Neuronal stem cell (in vitro differentiated cells): ENCODE measurements around the gene LMO1.

ENCODE experiments used
- DNase-seq: peaks from one replicate; pipeline ENCODE4 v3.0.0-alpha.2; 2013; ENCODE audit warnings: low spot score
- H2AFZ ChIP-seq: one replicate; pipeline ENCODE4 v1.6.1; 2013; ENCODE audit warnings: mild to moderate bottlenecking, low read length, inconsistent platforms
- H2AK5ac ChIP-seq: 2 replicates; pipeline ENCODE4 v1.6.1; 2013; ENCODE audit warnings: low read depth, mild to moderate bottlenecking, inconsistent platforms, low read length, moderate library complexity, mixed read lengths
- H2BK120ac ChIP-seq: 2 replicates; pipeline ENCODE4 v1.6.1; 2013; ENCODE audit warnings: low read depth, mild to moderate bottlenecking, inconsistent platforms, low read length, moderate library complexity, mixed read lengths
- H2BK12ac ChIP-seq: one replicate; pipeline ENCODE4 v1.6.1; 2013; ENCODE audit warnings: low read length, inconsistent platforms
- H2BK15ac ChIP-seq: 2 replicates; pipeline ENCODE4 v1.6.1; 2013; ENCODE audit warnings: mild to moderate bottlenecking, low read length, inconsistent platforms, mixed read lengths
- H2BK5ac ChIP-seq: one replicate; pipeline ENCODE4 v1.6.1; 2013; ENCODE audit warnings: inconsistent platforms, mild to moderate bottlenecking, low read length, moderate library complexity
- H3K14ac ChIP-seq: one replicate; pipeline ENCODE4 v1.6.1; 2013; ENCODE audit warnings: low read length, inconsistent platforms
- H3K18ac ChIP-seq: 2 replicates; pipeline ENCODE4 v1.6.1; 2013; ENCODE audit warnings: low read length, inconsistent platforms
- H3K23ac ChIP-seq: 2 replicates; pipeline ENCODE4 v1.6.1; 2013; ENCODE audit warnings: low read depth, mild to moderate bottlenecking, mixed read lengths, low read length, inconsistent platforms; ENCODE audit not compliant: poor library complexity
- H3K27ac ChIP-seq: replicated peaks from 3 replicates; pipeline ENCODE4 v1.5.1; 2013; ENCODE audit warnings: low read length, inconsistent platforms
- H3K27me3 ChIP-seq, 3 experiments: 2 replicates each; pipeline ENCODE4 v1.6.1; 2013; ENCODE audit warnings: low read length in 3 of 3, mild to moderate bottlenecking in 2 of 3, inconsistent platforms in 1 of 3, low read depth in 1 of 3, mixed read lengths in 1 of 3, moderate library complexity in 1 of 3; ENCODE audit not compliant: control insufficient read depth in 3 of 3, insufficient read depth in 3 of 3
- H3K36me3 ChIP-seq, 2 donors: replicated peaks in 1 of 2; 2 replicates each; pipeline ENCODE4 v1.6.1; 2013; ENCODE audit warnings: low read length in 2 of 2; ENCODE audit not compliant: control insufficient read depth in 2 of 2, insufficient read depth in 2 of 2
- H3K4ac ChIP-seq: 2 replicates; pipeline ENCODE4 v1.6.1; 2013; ENCODE audit warnings: inconsistent platforms, mild to moderate bottlenecking, low read length, moderate library complexity
- H3K4me1 ChIP-seq, 2 donors: 1 replicate in 1 of 2; 2 replicates in 1 of 2; pipeline ENCODE4 v1.6.1; 2013; ENCODE audit warnings: low read length in 2 of 2, low read depth in 1 of 2; ENCODE audit not compliant: control insufficient read depth in 2 of 2, insufficient read depth in 1 of 2
- H3K4me2 ChIP-seq: one replicate; pipeline ENCODE4 v1.6.1; 2013; ENCODE audit warnings: mild to moderate bottlenecking, low read length, inconsistent platforms; ENCODE audit not compliant: insufficient read depth, poor library complexity, severe bottlenecking
- H3K4me3 ChIP-seq, 2 donors: 2 replicates each; pipeline ENCODE4 v1.5.1; 2013; ENCODE audit warnings: low read length in 2 of 2, mild to moderate bottlenecking in 2 of 2, inconsistent platforms in 1 of 2, moderate library complexity in 1 of 2
- H3K79me1 ChIP-seq: one replicate; pipeline ENCODE4 v1.6.1; 2013; ENCODE audit warnings: low read depth, mild to moderate bottlenecking, inconsistent platforms, low read length, moderate library complexity
- H3K9ac ChIP-seq: one replicate; pipeline ENCODE4 v1.6.1; 2013; ENCODE audit warnings: mild to moderate bottlenecking, low read depth, low read length, inconsistent platforms; ENCODE audit not compliant: poor library complexity
- H3K9me3 ChIP-seq, 2 donors: replicated peaks in 1 of 2; 2 replicates each; pipeline versions ENCODE3 to v1.6.1; 2013; ENCODE audit warnings: low read length in 2 of 2, mild to moderate bottlenecking in 2 of 2, inconsistent platforms in 1 of 2, low read depth in 1 of 2, mixed read lengths in 1 of 2, moderate library complexity in 1 of 2; ENCODE audit not compliant: control insufficient read depth in 2 of 2, insufficient read depth in 1 of 2
- H4K8ac ChIP-seq: one replicate; pipeline ENCODE4 v1.6.1; 2013; ENCODE audit warnings: low read depth, mild to moderate bottlenecking, inconsistent platforms, low read length, moderate library complexity
- H4K91ac ChIP-seq: one replicate; pipeline ENCODE4 v1.6.1; 2013; ENCODE audit warnings: low read length, low read depth, mild to moderate bottlenecking, inconsistent platforms; ENCODE audit not compliant: poor library complexity
- WGBS, 2 donors: extraction: QIAGEN DNeasy Blood & Tissue Kit; methylation state at CpG; one replicate each; pipeline ENCODE4 v1.1.7; 2013; ENCODE audit warnings: missing lambda C conversion rate in 2 of 2, mixed read lengths in 1 of 2; ENCODE audit not compliant: insufficient read length in 2 of 2, insufficient replicate concordance in 1 of 2; ENCODE audit errors: extremely low coverage in 2 of 2; 5-methylcytosine and 5-hydroxymethylcytosine counted together

The LMO1 gene

GRCh38 chr11:8296038-8296649, 32.5 kb upstream of the LMO1 start:
- no peak overlapping the region for H4K8ac ChIP-seq
- H2BK15ac ChIP-seq = no peak overlapping the region
- no peak overlapping the region for H2BK120ac ChIP-seq
- no peak overlapping the region for H2AFZ ChIP-seq
- peaks cover 0 to 9% of the 10 kb centered on the region in 2 donors for H3K4me1 ChIP-seq
- H3K36me3 ChIP-seq = no peaks in the 10 kb centered on the region
- WGBS, 2 donors = no CpG with 5 or more reads among the region's 5 CpGs
- H3K27ac ChIP-seq = no peak overlapping the region
- peaks cover 0 to 21% (median 0%) of the 10 kb centered on the region in 3 experiments for H3K27me3 ChIP-seq
- H2BK5ac ChIP-seq = no peak overlapping the region
- H3K79me1 ChIP-seq = no peaks in the 10 kb centered on the region
- H2BK12ac ChIP-seq = no peak overlapping the region
- no peak overlapping the region for H3K18ac ChIP-seq
- no peak overlapping the region for H3K23ac ChIP-seq
- no peak overlapping the region for H3K4me3 ChIP-seq
- no peaks in the 10 kb centered on the region for H3K9me3 ChIP-seq
- no peak for DNase-seq
- no peak overlapping the region for H3K4ac ChIP-seq
- H3K14ac ChIP-seq = no peak overlapping the region
- no peak overlapping the region for H3K9ac ChIP-seq
- H2AK5ac ChIP-seq = no peak overlapping the region
- H3K4me2 ChIP-seq = no peak overlapping the region
- no peak overlapping the region for H4K91ac ChIP-seq

- H2BK5ac ChIP-seq = no peak overlapping the region
- peaks cover 7 to 16% of the 10 kb centered on the region in 2 donors for H3K4me1 ChIP-seq
- H3K18ac ChIP-seq = no peak overlapping the region
- H2BK120ac ChIP-seq = no peak overlapping the region
- no peak overlapping the region for H2AFZ ChIP-seq
- no peaks in the 10 kb centered on the region for H3K36me3 ChIP-seq
- H3K9me3 ChIP-seq = no peaks in the 10 kb centered on the region
- H2AK5ac ChIP-seq = no peak overlapping the region
- H2BK12ac ChIP-seq = no peak overlapping the region
- no peak overlapping the region for H3K4me3 ChIP-seq
- H3K23ac ChIP-seq = no peak overlapping the region
- no peak for DNase-seq
- H4K91ac ChIP-seq = no peak overlapping the region
- no peak overlapping the region for H2BK15ac ChIP-seq
- no CpG with 5 or more reads among the region's 8 CpGs for WGBS, 2 donors
- H3K4me2 ChIP-seq = no peak overlapping the region
- H4K8ac ChIP-seq = no peak overlapping the region
- H3K27me3 ChIP-seq = peaks cover 0 to 17% (median 0%) of the 10 kb centered on the region in 3 experiments
- H3K14ac ChIP-seq = no peak overlapping the region
- no peaks in the 10 kb centered on the region for H3K79me1 ChIP-seq
- H3K9ac ChIP-seq = no peak overlapping the region
- H3K4ac ChIP-seq = no peak overlapping the region
- H3K27ac ChIP-seq = no peak overlapping the region
These were observed 30.7 kb upstream of the LMO1 start for GRCh38 chr11:8294251-8294935.

- Histone ChIP-seq H3K36me3 (no peaks in the 10 kb centered on the region), H3K4me3 (no peak overlapping the region), H3K79me1 (no peaks in the 10 kb centered on the region), H4K8ac (no peak overlapping the region), H2BK15ac (no peak overlapping the region), H3K18ac (no peak overlapping the region), H3K27me3 (peaks cover 0 to 17% (median 0%) of the 10 kb centered on the region in 3 experiments), H3K23ac (no peak overlapping the region), H2BK5ac (peak overlapping the region; percentile 62), H3K4me2 (no peak overlapping the region), H3K4ac (no peak overlapping the region), H3K27ac (no peak overlapping the region), H3K9me3 (no peaks in the 10 kb centered on the region), H2AFZ (no peak overlapping the region), H3K9ac (no peak overlapping the region), H2BK12ac (no peak overlapping the region), H3K14ac (no peak overlapping the region), H2BK120ac (no peak overlapping the region), H2AK5ac (no peak overlapping the region), H4K91ac (no peak overlapping the region), H3K4me1 (peaks cover 12 to 18% of the 10 kb centered on the region in 2 donors)
- WGBS, 2 donors = no CpG with 5 or more reads among the region's 7 CpGs
- no peak for DNase-seq
These were observed 29.5 kb upstream of the LMO1 start for GRCh38 chr11:8293171-8293570.

GRCh38 chr11:8292351-8292750, 28.7 kb upstream of the LMO1 start:
- Histone ChIP-seq H3K27ac (no peak overlapping the region), H3K14ac (peak overlapping the region; percentile 82), H3K79me1 (no peaks in the 10 kb centered on the region), H3K27me3 (peaks cover 0 to 17% (median 0%) of the 10 kb centered on the region in 3 experiments), H4K8ac (no peak overlapping the region), H3K4me2 (no peak overlapping the region), H3K4me1 (peaks cover 12 to 18% of the 10 kb centered on the region in 2 donors), H4K91ac (no peak overlapping the region), H2BK120ac (no peak overlapping the region), H2BK5ac (peak overlapping the region; percentile 76), H3K4ac (no peak overlapping the region), H3K23ac (no peak overlapping the region), H3K36me3 (no peaks in the 10 kb centered on the region), H3K9me3 (no peaks in the 10 kb centered on the region), H3K18ac (peak overlapping the region; percentile 39), H2BK12ac (no peak overlapping the region), H2AK5ac (peak overlapping the region; percentile 82), H2BK15ac (peak overlapping the region; percentile 32), H3K9ac (no peak overlapping the region), H3K4me3 (no peak overlapping the region), H2AFZ (no peak overlapping the region)
- WGBS, 2 donors = no CpG with 5 or more reads among the region's 10 CpGs
- DNase-seq = no peak
